GM19397 (cell line): ENCODE data around the gene MT1M.
"Not testable (repeated sequence)": the region's sequence is repeated elsewhere in the genome, so short reads cannot be mapped to it uniquely, and the experiment has no call there.

Experiments
- ATAC-seq: cut with Tn5 transposase; IDR thresholded peaks from one replicate; pipeline ENCODE4 v1.9.1; 2021; ENCODE audit warnings: mild to moderate bottlenecking, moderate library complexity; ENCODE audit not compliant: unreplicated experiment

The MT1M gene

GRCh38 chr16:56608043-56608875 is 24.2 kb upstream of the MT1M start, which contains the start of gene MT2A:
MT2A (plus strand) TSS chr16:56608584; CDS start chr16:56608656, 72 bp downstream.
- peak; percentile 90 for ATAC-seq

DNA sequence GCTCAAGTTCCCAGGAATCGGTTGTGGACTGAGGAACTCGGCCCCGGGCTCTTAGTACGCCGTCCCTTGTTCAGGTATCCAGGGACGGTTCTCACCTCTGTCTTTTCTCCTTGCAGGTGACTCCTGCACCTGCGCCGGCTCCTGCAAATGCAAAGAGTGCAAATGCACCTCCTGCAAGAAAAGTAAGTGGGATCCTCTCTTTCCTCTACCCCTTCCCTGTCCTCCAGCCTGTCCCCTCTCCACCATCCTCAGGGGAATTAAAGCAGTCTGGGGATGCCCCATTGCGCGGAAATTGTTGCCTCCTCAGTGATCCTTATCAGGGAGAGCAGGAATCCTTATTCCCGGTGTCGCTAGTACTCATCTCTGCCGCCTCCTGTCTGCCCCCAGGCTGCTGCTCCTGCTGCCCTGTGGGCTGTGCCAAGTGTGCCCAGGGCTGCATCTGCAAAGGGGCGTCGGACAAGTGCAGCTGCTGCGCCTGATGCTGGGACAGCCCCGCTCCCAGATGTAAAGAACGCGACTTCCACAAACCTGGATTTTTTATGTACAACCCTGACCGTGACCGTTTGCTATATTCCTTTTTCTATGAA is 23.5 kb upstream of the MT1M start:
- no peak for ATAC-seq

DNA sequence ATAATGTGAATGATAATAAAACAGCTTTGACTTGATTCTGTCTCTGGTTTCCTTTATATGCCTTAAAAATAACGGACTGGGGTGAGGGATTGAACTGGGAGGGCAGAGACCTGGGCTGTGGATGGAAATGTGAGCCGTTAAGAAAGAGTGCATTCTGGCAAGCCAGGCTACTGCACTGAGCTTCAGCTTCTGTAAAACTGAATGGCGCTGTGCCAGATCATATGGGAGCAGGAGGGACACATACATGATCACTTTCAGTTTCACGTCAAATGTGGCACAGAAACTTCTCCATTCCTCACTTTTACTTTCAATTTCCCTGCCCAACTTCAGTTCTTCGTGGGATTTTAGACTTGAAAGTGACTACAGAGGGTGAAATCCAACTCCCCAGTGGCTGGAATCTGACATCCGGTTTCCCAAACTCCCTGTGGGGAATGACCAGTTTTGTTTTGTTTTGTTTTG is 23.0 kb upstream of the MT1M start:
- ATAC-seq, result no peak

- no peak for ATAC-seq
Measured at GRCh38 chr16:56610017-56610608, 22.3 kb upstream of the MT1M start.

- ATAC-seq, result no peak
Measured at GRCh38 chr16:56610609-56611111, 21.8 kb upstream of the MT1M start.

GRCh38 chr16:56611281-56611833 is 21.1 kb upstream of the MT1M start:
- no peak for ATAC-seq

GRCh38 chr16:56613706-56614105 is 18.8 kb upstream of the MT1M start:
- no peak for ATAC-seq

GRCh38 chr16:56614549-56614991 is 17.9 kb upstream of the MT1M start:
- no peak for ATAC-seq

DNA sequence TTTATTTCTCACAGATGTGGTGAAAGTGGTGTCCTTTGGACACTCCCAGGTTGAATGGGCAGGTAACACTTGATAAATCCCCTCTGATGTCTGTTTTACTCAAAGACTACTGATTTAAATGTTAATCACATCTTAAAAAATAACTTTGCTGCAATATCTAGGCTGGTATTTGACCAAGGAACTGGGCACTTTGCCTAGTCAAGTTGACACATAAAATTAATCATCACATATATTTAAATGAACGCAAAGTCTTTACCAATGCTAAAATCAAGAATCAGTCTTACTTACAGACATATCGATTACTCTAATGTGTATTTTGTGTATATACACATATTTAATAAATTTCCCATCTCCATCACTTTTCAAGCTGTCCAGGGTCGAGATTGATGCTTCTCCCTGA is 17.1 kb upstream of the MT1M start:
- no peak for ATAC-seq

- ATAC-seq, result no peak
Measured at GRCh38 chr16:56616608-56617211, 15.7 kb upstream of the MT1M start.

GRCh38 chr16:56617212-56618085 is 15.0 kb upstream of the MT1M start:
- peak; percentile 57 for ATAC-seq

- ATAC-seq, result no peak
Measured at GRCh38 chr16:56618138-56618537, 14.3 kb upstream of the MT1M start.

- no peak for ATAC-seq
Measured at GRCh38 chr16:56620339-56620897, 12.0 kb upstream of the MT1M start.

DNA sequence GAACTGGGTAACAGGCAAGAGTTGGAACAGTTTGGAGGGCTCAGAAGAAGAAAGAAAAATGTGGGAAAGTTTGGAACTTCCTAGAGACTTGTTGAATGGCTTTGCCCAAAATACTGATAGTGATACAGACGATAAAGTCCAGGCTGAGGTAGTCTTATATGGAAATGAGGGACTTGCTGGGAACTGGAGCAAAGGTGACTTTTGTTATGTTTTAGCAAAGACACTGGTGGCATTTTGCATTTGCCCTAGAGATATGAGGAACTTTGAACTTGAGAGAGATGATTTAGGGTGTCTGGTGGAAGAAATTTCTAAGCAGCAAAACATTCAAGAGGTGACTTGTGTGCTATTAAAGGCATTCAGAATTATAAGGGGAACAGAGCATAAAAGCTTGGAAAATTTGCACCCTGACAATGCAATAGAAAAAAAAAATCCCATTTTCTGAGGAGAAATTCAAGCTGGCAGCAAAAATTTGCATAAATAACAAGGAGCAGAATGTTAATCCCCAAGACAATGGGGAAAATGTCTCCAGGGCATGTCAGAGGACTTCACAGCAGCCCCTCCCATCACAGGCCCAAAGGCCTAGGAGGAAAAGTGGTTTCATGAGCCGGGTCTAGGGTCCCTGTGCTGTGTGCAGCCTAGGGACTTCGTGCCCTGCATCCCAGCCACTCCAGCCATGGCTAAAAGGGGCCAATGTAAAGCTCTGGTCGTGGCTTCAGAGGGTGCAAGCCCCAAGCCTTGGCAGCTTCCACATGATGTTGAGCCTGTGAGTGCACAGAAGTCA is 10.6 kb upstream of the MT1M start:
- ATAC-seq, result not testable (repeated sequence)

DNA sequence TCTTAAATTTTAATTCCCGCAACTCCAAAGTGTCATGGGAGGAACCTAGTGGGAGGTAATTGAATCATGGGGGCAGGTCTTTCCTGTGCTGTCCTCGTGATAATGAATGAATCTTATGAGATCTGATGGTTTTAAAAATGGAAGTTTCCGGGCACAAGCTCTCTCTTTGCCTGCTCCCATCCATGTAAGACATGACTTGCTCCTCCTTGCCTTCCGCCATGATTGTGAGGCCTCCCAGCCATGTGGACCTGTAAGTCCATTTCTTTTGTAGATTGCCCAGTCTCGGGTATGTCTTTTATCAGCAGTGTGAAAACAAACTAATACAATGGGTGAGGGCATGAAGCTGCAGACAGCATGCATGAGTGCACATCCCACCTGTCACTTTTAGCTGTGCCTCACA is 9.3 kb upstream of the MT1M start:
- ATAC-seq, result not testable (repeated sequence)

DNA sequence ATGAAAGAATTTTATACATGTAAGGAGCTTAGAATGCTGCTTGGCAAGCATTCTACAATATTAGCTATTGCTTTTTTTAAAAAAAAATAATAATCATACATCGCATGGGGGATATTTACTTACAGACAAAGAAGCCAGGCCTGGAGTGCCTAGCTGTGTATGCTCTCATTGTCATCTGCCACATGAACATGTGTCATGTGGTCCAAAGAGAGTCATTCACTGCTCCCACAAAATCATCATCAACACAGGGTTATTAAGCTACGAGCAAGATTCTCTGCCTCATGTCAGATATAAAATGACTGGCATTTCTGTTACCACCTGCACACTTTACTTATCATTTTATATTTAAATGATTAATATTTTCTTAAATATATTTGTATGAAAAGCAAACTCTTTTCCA is 8.8 kb upstream of the MT1M start:
- ATAC-seq, result no peak

- ATAC-seq, result peak; percentile 70
Measured at GRCh38 chr16:56625140-56625942, 7.1 kb upstream of the MT1M start, which contains the start of gene MT1E. MT1E (plus strand) TSS chr16:56625781; CDS start chr16:56625852, 71 bp downstream.
